Epidermal melanocyte (primary cell): Measurements from ENCODE around the gene TLE1.
"Not testable (repeated sequence)": the region's sequence is repeated elsewhere in the genome, so short reads cannot be mapped to it uniquely, and the experiment has no call there.

Experiments
- DNase-seq: peaks from one replicate; pipeline ENCODE4 v3.0.0; 2011; ENCODE audit warnings: low spot score; ENCODE audit not compliant: insufficient read length

The TLE1 gene

GRCh38 chr9:81689343-81690175, at the start of gene TLE1:
Gene TLE1, minus strand, starts transcription at chr9:81689547. Its CDS starts 1,307 bp downstream, at chr9:81688240.
- DNase-seq, result peak; percentile 98

- DNase-seq, result peak; percentile 34
Observed at GRCh38 chr9:81737871-81738507, 48.6 kb upstream of the TLE1 start.

DNA sequence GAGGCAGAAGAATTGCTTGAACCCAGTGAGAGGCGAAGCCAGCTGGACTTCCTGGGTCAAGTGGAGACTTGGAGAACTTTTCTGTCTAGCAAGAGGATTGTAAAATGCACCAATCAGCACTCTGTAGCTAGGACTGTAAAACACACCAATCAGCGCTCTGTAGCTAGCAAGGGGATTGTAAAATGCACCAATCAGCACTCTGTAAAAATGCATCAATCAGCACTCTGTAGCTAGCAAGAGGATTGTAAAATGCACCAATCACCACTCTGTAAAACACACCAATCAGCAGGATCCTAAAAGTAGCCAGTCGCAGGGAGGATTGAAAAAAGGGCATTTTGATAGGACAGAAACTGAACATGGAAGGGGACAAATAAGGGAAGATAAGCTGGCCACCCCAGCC, 41.2 kb upstream of the TLE1 start:
- DNase-seq, result not testable (repeated sequence)

DNA sequence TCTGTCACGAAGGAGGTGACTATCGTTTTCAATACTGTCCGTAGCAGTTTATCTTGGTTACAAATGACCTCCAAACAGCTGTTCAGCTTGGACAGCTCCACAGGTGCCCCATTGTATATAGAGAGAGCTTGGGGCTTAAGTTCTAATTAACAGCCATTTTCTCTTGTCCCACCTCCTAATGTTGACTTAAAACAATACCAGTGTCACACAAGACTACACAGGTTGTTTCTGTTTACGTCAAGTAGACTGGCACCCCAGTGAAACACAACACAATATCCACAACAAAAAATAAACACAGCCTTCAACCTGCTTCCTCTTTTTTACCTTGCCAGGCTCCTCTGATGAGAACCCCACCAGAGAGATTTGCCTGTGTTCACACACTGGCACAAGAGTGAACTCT, 39.8 kb upstream of the TLE1 start:
- no peak for DNase-seq

DNA sequence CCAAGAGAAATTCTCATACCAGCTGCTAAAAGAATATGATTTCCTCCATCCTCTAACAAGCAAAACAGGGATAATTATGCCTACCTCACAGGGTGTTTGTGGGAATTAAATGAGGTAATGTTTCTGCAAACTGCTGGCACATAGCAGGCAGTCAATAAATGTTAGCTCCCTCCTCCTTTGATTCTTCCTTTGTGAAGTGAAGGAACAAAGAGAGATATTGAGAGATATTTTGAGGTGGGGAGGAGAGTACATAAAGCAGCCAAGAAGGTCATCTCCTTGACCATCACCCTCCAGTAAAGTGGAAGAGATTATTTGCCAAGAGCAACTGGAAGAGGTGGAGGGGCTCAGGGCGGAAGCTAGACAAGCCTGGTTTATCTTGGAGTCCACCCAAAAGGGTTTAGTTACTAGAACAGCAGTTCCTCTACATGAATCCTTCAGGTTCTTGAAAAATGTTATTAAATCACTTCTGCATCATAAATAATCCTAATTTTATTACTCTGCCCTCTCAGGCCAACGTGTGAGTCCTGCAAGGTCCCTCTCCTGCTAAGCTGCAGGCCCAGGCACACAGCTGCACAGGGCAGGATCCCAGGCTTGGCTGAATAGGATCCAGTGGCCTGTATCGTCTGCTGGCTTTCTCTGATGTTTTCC, 35.0 kb upstream of the TLE1 start:
- no peak for DNase-seq

DNA sequence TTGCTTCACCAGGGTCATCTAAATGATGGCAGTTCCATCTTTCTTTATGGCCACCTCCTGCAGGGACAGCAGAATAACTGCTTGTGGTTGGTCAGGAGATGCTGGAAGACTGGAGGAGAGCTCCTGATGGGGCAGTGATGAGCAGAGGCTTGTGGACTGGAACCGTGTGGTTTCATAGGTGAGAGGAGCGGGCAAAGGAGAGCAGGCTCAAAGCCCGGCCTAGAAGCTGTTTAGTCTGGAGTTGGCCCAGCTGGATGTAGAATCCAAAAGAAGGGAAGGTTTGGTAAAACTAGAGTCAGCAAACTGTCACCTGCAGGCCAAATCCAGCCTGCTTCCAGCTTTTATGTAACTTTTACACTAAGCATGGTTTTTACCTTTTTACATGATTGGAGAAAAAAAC, 32.9 kb upstream of the TLE1 start:
- DNase-seq, result no peak

GRCh38 chr9:81720450-81721086, 31.2 kb upstream of the TLE1 start:
- no peak for DNase-seq

DNA sequence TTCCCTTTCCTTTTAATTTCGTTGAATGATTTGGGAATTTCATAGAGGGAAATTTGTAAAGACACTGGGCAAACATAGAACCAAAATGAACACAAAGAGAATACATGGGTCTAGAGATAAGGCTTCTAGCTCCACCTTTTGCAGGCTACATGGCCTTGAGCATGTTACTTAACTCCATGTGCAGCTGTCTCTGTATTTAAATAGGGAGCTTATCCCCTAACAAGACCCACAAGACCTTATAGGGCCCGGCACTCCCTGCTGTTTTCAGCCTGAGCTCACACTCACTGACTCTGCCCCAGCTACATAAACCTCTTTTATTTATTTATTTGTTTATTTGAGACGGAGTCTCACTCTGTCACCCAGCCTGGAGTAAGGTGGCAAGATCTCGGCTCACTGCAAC, 30.6 kb upstream of the TLE1 start:
- DNase-seq, result no peak

- no peak for DNase-seq
Observed at GRCh38 chr9:81718244-81718643, 28.9 kb upstream of the TLE1 start.

- DNase-seq, result no peak
Observed at GRCh38 chr9:81717747-81718077, 28.4 kb upstream of the TLE1 start.

DNA sequence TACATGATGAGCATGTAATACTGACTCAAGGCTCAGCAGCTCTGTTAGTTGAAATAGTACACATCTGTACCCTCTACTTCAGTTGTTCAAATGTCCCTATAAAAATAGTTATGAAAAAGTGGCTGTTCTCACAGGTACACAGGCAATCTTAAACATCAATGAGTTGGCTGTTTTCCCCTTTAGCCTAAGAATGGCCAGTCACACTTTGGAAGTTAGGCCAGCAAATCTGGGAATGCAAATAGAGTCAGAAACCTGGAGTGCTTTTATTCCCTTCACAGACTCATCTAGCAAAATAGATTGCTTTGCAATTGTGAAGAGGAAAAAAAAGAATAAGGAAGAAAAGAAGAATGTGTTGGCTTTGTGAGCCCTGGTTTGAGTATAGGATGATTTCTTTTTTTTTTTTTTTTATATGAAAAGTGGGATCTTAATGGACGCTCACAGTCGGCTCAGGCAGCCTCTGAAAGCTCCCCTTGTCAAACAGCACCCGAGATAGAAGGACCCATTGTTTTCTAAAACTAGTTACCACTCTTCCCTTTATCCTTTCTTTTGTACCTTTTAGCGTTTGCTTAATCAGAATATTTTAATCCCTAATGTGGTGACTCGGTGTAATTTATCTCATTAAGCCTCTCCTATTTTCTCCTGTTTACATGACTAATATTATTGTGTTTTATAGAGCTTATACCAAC, 27.9 kb upstream of the TLE1 start:
- DNase-seq, result no peak

DNA sequence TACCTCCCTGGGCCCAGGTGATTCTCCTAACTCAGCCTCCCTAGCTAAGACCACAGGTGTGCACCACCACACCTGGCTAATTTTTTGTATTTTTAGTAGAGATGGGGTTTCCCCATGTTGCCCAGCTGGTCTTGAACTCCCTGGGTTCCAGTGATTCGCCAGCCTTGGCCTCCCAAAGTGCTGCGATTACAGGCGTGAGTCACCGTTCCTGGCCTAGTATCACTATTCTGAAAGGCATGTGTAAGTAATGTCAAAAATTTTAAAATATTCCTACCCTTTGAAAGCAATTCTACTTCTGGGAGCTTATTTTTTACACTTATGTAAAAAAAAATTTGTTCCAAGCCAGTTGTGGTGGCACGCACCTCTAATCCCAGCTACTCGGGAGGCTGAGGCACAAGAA, 27.1 kb upstream of the TLE1 start:
- no peak for DNase-seq

DNA sequence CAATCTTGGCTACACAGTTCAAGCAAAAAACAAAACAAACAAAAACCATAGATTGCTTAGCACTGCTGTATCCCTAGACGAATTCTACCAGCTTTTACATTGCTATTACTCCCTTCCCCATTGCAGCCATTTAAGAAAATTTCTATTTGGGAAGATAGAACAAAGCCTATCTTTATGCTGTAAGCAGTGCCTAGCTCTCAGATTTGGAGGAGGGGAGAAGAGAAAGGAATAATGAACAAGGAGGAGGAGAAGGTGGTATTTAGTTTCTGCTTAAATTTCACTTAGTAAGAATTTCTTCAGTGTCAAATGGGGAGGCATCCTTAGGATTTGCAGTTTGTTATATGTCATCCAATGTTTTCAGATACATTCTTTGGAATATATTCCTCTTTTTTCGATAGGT, 16.2 kb upstream of the TLE1 start:
- no peak for DNase-seq

GRCh38 chr9:81694541-81694940, 5.2 kb upstream of the TLE1 start:
- no peak for DNase-seq

DNA sequence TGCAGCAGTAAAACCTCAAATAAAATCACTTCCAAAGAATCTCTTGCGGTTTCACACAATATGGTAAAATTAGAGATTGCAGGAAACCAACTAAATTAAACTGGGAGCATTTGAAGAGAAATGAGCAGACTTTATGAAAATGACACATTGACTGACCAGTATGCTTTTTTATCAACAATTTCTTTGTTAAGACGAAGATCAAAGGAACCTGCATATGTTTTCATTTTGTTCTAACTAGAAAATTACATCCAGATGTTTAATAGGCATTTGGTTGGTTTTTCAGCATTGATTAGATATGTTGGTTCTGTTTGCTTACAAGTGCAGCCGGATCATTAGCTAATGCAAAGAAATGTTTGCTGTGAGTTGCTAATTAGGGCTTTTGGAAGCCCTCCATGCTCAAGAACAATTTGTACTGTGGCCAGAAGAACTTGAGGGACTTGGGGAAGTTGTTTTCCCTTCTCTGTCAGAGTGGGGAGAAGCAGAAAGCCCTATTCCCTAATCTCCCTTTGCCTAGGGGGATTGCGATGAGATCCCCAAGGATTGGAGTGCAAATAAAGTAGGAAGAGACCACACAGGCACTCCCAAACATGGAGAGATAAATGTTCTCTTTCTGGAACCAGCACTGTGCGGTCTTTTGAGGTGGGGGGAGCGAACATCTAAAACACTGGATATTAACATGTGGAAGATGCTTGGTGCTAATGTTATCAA, 4.5 kb upstream of the TLE1 start:
- no peak for DNase-seq

DNA sequence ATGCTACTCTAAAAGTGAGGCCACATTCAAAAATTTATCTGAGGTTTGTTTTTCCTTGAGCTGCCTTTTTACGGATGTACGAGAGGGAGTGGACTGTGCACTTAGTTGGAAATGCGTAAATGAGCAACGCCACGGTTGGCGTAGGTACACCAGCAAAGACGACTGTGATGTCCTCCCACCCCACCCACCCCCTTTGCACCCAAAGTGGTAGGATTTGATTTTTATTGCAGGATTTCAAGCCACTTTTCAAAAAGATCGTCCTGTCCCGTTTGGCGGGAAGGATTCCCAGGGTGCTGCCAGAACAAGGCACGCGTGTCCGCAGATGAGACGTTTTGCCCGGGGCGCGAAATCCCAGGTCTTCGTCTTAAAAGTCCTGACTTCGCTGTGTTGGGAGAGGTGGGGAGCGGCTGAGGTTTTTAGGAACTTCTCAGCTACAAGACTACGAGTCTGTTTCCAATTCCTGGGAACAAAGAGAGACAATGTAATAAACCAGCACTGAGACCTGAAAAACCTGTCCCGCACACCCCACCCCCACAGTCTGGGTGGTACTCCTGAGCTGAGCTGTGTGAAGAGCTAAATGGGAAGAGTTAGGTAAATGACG, 1.0 kb upstream of the TLE1 start:
- DNase-seq, result no peak

- DNase-seq, result not testable (repeated sequence)
Observed at GRCh38 chr9:81689093-81689342, 329 bp downstream of the TLE1 start.

GRCh38 chr9:81688262-81689092, 870 bp downstream of the TLE1 start:
- not testable (repeated sequence) for DNase-seq

GRCh38 chr9:81687521-81688261, 1.7 kb downstream of the TLE1 start:
- no peak for DNase-seq
